ENCODE data around the gene VIPR2.

DNA sequence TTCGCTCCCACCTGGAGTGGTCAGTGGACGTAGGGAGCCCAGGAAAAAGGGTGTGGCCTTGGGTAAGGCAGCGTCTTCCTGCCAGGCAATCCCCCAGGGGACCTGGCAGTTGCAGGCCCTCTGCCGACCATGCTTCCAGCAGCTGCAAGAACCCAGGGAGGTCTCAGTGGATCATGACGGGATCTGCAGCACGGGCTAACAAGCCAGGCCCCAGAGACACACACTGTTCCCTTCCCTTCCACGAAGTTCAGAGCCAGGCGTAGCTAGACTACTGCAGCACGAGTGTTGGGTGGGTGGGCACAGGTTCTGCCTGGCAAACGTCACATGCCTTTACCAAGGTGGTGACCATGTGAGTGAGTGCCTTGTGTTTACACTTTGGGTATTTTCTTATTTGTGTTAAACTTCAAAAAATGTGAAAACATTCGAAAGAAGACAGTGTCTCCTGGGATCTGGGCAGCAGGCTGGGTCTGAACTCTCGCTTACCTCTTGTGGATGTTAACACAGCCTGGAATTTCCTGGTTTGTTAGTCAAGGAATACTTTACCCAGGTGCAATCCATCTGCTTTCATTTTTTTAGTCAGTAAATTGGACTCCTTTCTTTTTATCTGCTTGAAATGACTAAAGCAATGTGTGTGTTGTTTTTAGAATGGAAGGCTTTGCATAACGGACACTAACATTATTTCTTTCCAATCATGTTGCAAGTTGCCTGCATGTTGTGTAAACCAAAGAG lies 48.2 kb upstream of the VIPR2 start:
- TF ChIP-seq, protein P1, sequence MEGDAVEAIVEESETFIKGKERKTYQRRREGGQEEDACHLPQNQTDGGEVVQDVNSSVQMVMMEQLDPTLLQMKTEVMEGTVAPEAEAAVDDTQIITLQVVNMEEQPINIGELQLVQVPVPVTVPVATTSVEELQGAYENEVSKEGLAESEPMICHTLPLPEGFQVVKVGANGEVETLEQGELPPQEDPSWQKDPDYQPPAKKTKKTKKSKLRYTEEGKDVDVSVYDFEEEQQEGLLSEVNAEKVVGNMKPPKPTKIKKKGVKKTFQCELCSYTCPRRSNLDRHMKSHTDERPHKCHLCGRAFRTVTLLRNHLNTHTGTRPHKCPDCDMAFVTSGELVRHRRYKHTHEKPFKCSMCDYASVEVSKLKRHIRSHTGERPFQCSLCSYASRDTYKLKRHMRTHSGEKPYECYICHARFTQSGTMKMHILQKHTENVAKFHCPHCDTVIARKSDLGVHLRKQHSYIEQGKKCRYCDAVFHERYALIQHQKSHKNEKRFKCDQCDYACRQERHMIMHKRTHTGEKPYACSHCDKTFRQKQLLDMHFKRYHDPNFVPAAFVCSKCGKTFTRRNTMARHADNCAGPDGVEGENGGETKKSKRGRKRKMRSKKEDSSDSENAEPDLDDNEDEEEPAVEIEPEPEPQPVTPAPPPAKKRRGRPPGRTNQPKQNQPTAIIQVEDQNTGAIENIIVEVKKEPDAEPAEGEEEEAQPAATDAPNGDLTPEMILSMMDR (IDR thresholded peaks at IDR 0.05), result no peak
- TF ChIP-seq POLR2A (IDR thresholded peaks at IDR 0.05) (no peak), POLR2AphosphoS5 (IDR thresholded peaks at IDR 0.05) (no peak)
